Neural cell (in vitro differentiated cells): ENCODE measurements around the gene NADK.

Source experiments
- EP300 ChIP-seq: fragments of 450-650 bp; conservative IDR thresholded peaks from 2 replicates; pipeline ENCODE4 v1.6.1; 2014; ENCODE audit warnings: antibody characterized with exemption, mild to moderate bottlenecking, moderate library complexity; ENCODE audit not compliant: poor library complexity, severe bottlenecking
- EZH2 ChIP-seq: fragments of 200-600, 300-800 bp; shearing (Covaris generic), sonication (generic); IDR thresholded peaks from 2 replicates; pipeline ENCODE4 v1.6.1; 2014; ENCODE audit warnings: antibody characterized with exemption, low read length, borderline replicate concordance, mild to moderate bottlenecking; ENCODE audit not compliant: insufficient read depth, poor library complexity, severe bottlenecking
- POLR2AphosphoS5 ChIP-seq: IDR thresholded peaks from 2 replicates; pipeline ENCODE4 v1.6.1; 2012
- TF ChIP-seq, protein P1 (sequence below): fragments of 450-650 bp; IDR thresholded peaks from 2 replicates; pipeline ENCODE4 v1.5.1; 2014; ENCODE audit warnings: antibody characterized with exemption, mild to moderate bottlenecking, moderate library complexity; ENCODE audit not compliant: poor library complexity, severe bottlenecking

DNA sequence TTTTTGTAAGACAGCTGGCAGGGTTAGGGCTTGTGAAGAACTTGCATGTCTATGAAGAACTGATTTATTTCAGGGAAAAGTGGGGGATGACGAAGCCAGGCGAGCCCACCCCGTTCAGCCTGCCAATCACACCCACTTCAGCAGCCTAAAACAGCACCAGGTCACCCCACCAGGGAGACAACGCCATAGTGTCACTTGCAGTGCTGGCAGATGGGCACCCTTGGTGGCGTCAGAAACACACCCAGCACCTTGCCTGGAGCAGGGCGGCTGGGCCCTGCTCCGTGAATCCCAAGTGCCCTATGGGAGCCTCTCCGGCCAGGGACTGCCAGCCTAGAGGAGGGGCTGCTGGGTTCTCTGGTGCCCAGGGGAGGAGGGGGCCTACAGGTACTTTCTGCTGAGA lies 5.0 kb upstream of the NADK start:
- no peak for TF ChIP-seq EP300
- no peak for TF ChIP-seq POLR2AphosphoS5
- no peak for TF ChIP-seq EZH2
- TF ChIP-seq, protein P1, sequence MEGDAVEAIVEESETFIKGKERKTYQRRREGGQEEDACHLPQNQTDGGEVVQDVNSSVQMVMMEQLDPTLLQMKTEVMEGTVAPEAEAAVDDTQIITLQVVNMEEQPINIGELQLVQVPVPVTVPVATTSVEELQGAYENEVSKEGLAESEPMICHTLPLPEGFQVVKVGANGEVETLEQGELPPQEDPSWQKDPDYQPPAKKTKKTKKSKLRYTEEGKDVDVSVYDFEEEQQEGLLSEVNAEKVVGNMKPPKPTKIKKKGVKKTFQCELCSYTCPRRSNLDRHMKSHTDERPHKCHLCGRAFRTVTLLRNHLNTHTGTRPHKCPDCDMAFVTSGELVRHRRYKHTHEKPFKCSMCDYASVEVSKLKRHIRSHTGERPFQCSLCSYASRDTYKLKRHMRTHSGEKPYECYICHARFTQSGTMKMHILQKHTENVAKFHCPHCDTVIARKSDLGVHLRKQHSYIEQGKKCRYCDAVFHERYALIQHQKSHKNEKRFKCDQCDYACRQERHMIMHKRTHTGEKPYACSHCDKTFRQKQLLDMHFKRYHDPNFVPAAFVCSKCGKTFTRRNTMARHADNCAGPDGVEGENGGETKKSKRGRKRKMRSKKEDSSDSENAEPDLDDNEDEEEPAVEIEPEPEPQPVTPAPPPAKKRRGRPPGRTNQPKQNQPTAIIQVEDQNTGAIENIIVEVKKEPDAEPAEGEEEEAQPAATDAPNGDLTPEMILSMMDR = no peak
